Measurements from ENCODE around the gene PLXNA2. TPM values are rescaled to one million over a fixed set of nuclear protein-coding genes. Genes with fewer than 3 reads are reported as not detected.

Gene PLXNA2
- total RNA-seq, 2 experiments from 2014 or later: 0.04 TPM; not detected in 1

- POLR2A ChIA-PET: no interaction called here
- DNase-seq (no peak), ATAC-seq (no peak)
- peaks cover 16% of the 10 kb centered on the region for H3K4me1 Mint-ChIP-seq
- CTCF ChIA-PET: interaction anchor here (0.6 to 1.2 kb wide), 4 partner anchors 19 to 218 kb away, joined by 3 to 5 read pairs (median 4); no protein-coding TSS in a partner anchor
- intact Hi-C loops (cut with DNase I, micrococcal nuclease): no loop called here
- H3K9me3 Mint-ChIP-seq (ENCODE audit: low read depth): no peaks in the 10 kb centered on the region
- peaks cover 45% of the 10 kb centered on the region for H3K27me3 Mint-ChIP-seq
- no peak overlapping the region for H3K27ac Mint-ChIP-seq
- H3K36me3 Mint-ChIP-seq (ENCODE audit: low read depth): no peaks in the 10 kb centered on the region
- H3K4me3 Mint-ChIP-seq: no peak overlapping the region
Observed at GRCh38 chr1:208239473-208240381, 4.5 kb downstream of the PLXNA2 start.

GRCh38 chr1:208238710-208239472 lies 5.3 kb downstream of the PLXNA2 start:
- H3K4me1 Mint-ChIP-seq: peaks cover 12% of the 10 kb centered on the region
- H3K4me3 Mint-ChIP-seq: no peak overlapping the region
- H3K27ac Mint-ChIP-seq: no peak overlapping the region
- H3K9me3 Mint-ChIP-seq (ENCODE audit: low read depth): no peaks in the 10 kb centered on the region
- peaks cover 43% of the 10 kb centered on the region for H3K27me3 Mint-ChIP-seq
- POLR2A ChIA-PET: no interaction called here
- DNase-seq: peak; percentile 20
- CTCF ChIA-PET: interaction anchor here (0.6 to 3.1 kb wide), 4 partner anchors 177 to 217 kb away, joined by 3 to 13 read pairs (median 4); no protein-coding TSS in a partner anchor
- peak; percentile 49 for ATAC-seq
- H3K36me3 Mint-ChIP-seq (ENCODE audit: low read depth): no peaks in the 10 kb centered on the region
- intact Hi-C loops (cut with DNase I, micrococcal nuclease): no loop called here

- no peak overlapping the region for H3K27ac Mint-ChIP-seq
- DNase-seq (no peak), ATAC-seq (no peak)
- no peaks in the 10 kb centered on the region for H3K9me3 Mint-ChIP-seq (ENCODE audit: low read depth)
- CTCF ChIA-PET: interaction anchor here (0.8 to 3.1 kb wide), 4 partner anchors 8 to 217 kb away, joined by 3 to 18 read pairs (median 10); partner anchors contain the start of gene PLXNA2
- H3K27me3 Mint-ChIP-seq: peaks cover 35% of the 10 kb centered on the region
- no peak overlapping the region for H3K4me3 Mint-ChIP-seq
- H3K4me1 Mint-ChIP-seq: peaks cover 10% of the 10 kb centered on the region
- POLR2A ChIA-PET: no interaction called here
- no peaks in the 10 kb centered on the region for H3K36me3 Mint-ChIP-seq (ENCODE audit: low read depth)
- intact Hi-C loops (cut with DNase I, micrococcal nuclease): no loop called here
Observed at GRCh38 chr1:208237241-208237640, 6.9 kb downstream of the PLXNA2 start.

GRCh38 chr1:208235982-208236761 lies 8.0 kb downstream of the PLXNA2 start:
- intact Hi-C loops (cut with DNase I, micrococcal nuclease): no loop called here
- no peak overlapping the region for H3K4me3 Mint-ChIP-seq
- ATAC-seq (peak; percentile 67), DNase-seq (peak; percentile 19)
- H3K27me3 Mint-ChIP-seq: peaks cover 25% of the 10 kb centered on the region
- CTCF ChIA-PET: interaction anchor here (0.6 to 3.1 kb wide), 5 partner anchors 9 to 216 kb away, joined by 3 to 18 read pairs (median 6); partner anchors contain the start of gene PLXNA2
- H3K4me1 Mint-ChIP-seq: peaks cover 10% of the 10 kb centered on the region
- no peak overlapping the region for H3K27ac Mint-ChIP-seq
- POLR2A ChIA-PET: no interaction called here
- H3K9me3 Mint-ChIP-seq (ENCODE audit: low read depth): no peaks in the 10 kb centered on the region
- no peaks in the 10 kb centered on the region for H3K36me3 Mint-ChIP-seq (ENCODE audit: low read depth)

GRCh38 chr1:208235356-208235981 lies 8.7 kb downstream of the PLXNA2 start:
- Mint-ChIP-seq H3K27ac (no peak overlapping the region), H3K36me3 (ENCODE audit: low read depth) (no peaks in the 10 kb centered on the region), H3K9me3 (ENCODE audit: low read depth) (no peaks in the 10 kb centered on the region), H3K4me3 (no peak overlapping the region), H3K27me3 (peaks cover 25% of the 10 kb centered on the region), H3K4me1 (peaks cover 10% of the 10 kb centered on the region)
- no peak for DNase-seq
- intact Hi-C loops (cut with DNase I, micrococcal nuclease): no loop called here
- no peak for ATAC-seq
- POLR2A ChIA-PET: no interaction called here
- CTCF ChIA-PET: interaction anchor here (0.6 to 3.1 kb wide), 4 partner anchors 9 to 213 kb away, joined by 3 to 18 read pairs (median 8); partner anchors contain the start of gene PLXNA2

- Mint-ChIP-seq H3K4me1 (peaks cover 10% of the 10 kb centered on the region), H3K4me3 (no peak overlapping the region), H3K36me3 (ENCODE audit: low read depth) (no peaks in the 10 kb centered on the region), H3K27me3 (peaks cover 21% of the 10 kb centered on the region), H3K9me3 (ENCODE audit: low read depth) (no peaks in the 10 kb centered on the region), H3K27ac (no peak overlapping the region)
- POLR2A ChIA-PET: no interaction called here
- CTCF ChIA-PET: interaction anchor here (1.0 kb wide), 1 partner anchor 10 kb away, joined by 3 read pairs; the partner anchor contains the start of gene PLXNA2
- DNase-seq (no peak), ATAC-seq (no peak)
- intact Hi-C loops (cut with DNase I, micrococcal nuclease): no loop called here
Observed at GRCh38 chr1:208234721-208235120, 9.5 kb downstream of the PLXNA2 start.

- no peaks in the 10 kb centered on the region for H3K9me3 Mint-ChIP-seq (ENCODE audit: low read depth)
- H3K4me1 Mint-ChIP-seq: peaks cover 10% of the 10 kb centered on the region
- intact Hi-C loops (cut with DNase I, micrococcal nuclease): no loop called here
- no peak overlapping the region for H3K27ac Mint-ChIP-seq
- POLR2A ChIA-PET: no interaction called here
- no peak for DNase-seq
- CTCF ChIA-PET: interaction anchor here (0.6 to 1.0 kb wide), 4 partner anchors 10 to 311 kb away, joined by 3 to 4 read pairs (median 3); partner anchors contain the start of gene PLXNA2
- H3K36me3 Mint-ChIP-seq (ENCODE audit: low read depth): no peaks in the 10 kb centered on the region
- no peak overlapping the region for H3K4me3 Mint-ChIP-seq
- ATAC-seq: no peak
- H3K27me3 Mint-ChIP-seq: peaks cover 18% of the 10 kb centered on the region
Observed at GRCh38 chr1:208233978-208234377, 10.2 kb downstream of the PLXNA2 start.

- DNase-seq (no peak), ATAC-seq (no peak)
- ChIA-PET CTCF (interaction anchor here (0.6 to 1.2 kb wide), 4 partner anchors 10 to 312 kb away, joined by 3 to 5 read pairs (median 4); partner anchors contain the start of gene PLXNA2), POLR2A (interaction anchor here (0.6 kb wide), 1 partner anchor 92 kb away, joined by 4 read pairs; no protein-coding TSS in a partner anchor)
- no peaks in the 10 kb centered on the region for H3K36me3 Mint-ChIP-seq (ENCODE audit: low read depth)
- peaks cover 19% of the 10 kb centered on the region for H3K27me3 Mint-ChIP-seq
- intact Hi-C loops (cut with DNase I, micrococcal nuclease): no loop called here
- H3K4me3 Mint-ChIP-seq: no peak overlapping the region
- H3K4me1 Mint-ChIP-seq: peaks cover 10% of the 10 kb centered on the region
- H3K9me3 Mint-ChIP-seq (ENCODE audit: low read depth): no peaks in the 10 kb centered on the region
- H3K27ac Mint-ChIP-seq: no peak overlapping the region
Observed at GRCh38 chr1:208233546-208233945, 10.6 kb downstream of the PLXNA2 start.

- no peak overlapping the region for H3K4me3 Mint-ChIP-seq
- no peaks in the 10 kb centered on the region for H3K9me3 Mint-ChIP-seq (ENCODE audit: low read depth)
- peaks cover 13% of the 10 kb centered on the region for H3K27me3 Mint-ChIP-seq
- intact Hi-C loops (cut with DNase I, micrococcal nuclease): no loop called here
- no peak overlapping the region for H3K27ac Mint-ChIP-seq
- ChIA-PET POLR2A (no interaction called here), CTCF (interaction anchor here (0.7 to 1.2 kb wide), 5 partner anchors 8 to 757 kb away, joined by 3 to 5 read pairs (median 5); partner anchors contain the start of gene PLXNA2)
- DNase-seq: no peak
- no peaks in the 10 kb centered on the region for H3K36me3 Mint-ChIP-seq (ENCODE audit: low read depth)
- H3K4me1 Mint-ChIP-seq: peaks cover 10% of the 10 kb centered on the region
- ATAC-seq: no peak
Observed at GRCh38 chr1:208232662-208233038, 11.5 kb downstream of the PLXNA2 start.

- ChIA-PET POLR2A (no interaction called here), CTCF (interaction anchor here (0.6 to 1.2 kb wide), 5 partner anchors 9 to 758 kb away, joined by 3 to 5 read pairs (median 3); no protein-coding TSS in a partner anchor)
- H3K4me3 Mint-ChIP-seq: no peak overlapping the region
- ATAC-seq: no peak
- DNase-seq: no peak
- H3K27me3 Mint-ChIP-seq: peaks cover 11% of the 10 kb centered on the region
- peaks cover 10% of the 10 kb centered on the region for H3K4me1 Mint-ChIP-seq
- no peaks in the 10 kb centered on the region for H3K9me3 Mint-ChIP-seq (ENCODE audit: low read depth)
- intact Hi-C loops (cut with DNase I, micrococcal nuclease): no loop called here
- H3K36me3 Mint-ChIP-seq (ENCODE audit: low read depth): no peaks in the 10 kb centered on the region
- no peak overlapping the region for H3K27ac Mint-ChIP-seq
Observed at GRCh38 chr1:208231881-208232661, 12.1 kb downstream of the PLXNA2 start.
